ENCODE measurements around the gene INPP4A. TPM values are rescaled to one million over a fixed set of nuclear protein-coding genes. Genes with fewer than 3 reads are reported as not detected.

INPP4A gene
- total and polyA plus RNA-seq, 9 of the 15 experiments (the other 6 are each of a cell fraction or from before 2014, with no cell fraction given) = 1.8 to 15.7 (median 8.3) TPM

DNA sequence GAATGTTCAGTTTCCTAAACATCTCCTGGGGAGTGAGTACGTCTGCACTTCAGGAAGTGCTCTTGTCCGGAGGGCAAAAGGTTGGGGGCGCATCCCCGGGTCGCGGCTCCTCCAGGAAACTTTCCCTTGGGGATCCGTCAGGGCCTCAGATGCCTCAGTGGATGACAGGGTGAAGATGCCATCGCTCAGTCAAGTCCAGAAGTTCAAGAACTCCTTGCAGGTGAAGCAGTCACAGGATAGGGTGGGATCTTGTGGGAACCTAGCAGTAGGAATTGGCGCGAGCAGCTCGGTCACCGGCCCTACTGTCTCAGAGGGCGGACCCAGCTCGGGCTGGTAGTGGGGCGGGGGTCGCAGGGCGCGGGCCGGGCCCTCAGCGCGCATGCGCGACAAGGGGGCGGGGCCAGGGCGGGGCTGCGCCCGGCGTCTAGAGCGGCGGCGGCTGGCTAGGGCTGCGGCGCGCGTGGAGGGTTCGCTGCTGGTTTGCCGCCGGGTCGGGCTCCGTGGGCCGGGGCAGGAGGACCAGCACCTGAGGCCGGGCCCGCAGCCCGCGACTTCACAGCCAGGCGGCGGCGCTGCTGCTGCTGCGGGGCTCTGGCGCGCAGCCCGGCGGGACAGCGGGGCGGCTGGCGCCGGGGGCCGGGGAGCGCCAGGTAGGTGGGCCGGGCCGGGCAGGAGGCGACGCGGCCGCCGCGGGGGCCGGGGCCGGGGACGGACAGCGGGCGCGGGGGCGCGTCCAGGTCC lies at the start of gene INPP4A (continued):
- TF ChIP-seq, protein P1, sequence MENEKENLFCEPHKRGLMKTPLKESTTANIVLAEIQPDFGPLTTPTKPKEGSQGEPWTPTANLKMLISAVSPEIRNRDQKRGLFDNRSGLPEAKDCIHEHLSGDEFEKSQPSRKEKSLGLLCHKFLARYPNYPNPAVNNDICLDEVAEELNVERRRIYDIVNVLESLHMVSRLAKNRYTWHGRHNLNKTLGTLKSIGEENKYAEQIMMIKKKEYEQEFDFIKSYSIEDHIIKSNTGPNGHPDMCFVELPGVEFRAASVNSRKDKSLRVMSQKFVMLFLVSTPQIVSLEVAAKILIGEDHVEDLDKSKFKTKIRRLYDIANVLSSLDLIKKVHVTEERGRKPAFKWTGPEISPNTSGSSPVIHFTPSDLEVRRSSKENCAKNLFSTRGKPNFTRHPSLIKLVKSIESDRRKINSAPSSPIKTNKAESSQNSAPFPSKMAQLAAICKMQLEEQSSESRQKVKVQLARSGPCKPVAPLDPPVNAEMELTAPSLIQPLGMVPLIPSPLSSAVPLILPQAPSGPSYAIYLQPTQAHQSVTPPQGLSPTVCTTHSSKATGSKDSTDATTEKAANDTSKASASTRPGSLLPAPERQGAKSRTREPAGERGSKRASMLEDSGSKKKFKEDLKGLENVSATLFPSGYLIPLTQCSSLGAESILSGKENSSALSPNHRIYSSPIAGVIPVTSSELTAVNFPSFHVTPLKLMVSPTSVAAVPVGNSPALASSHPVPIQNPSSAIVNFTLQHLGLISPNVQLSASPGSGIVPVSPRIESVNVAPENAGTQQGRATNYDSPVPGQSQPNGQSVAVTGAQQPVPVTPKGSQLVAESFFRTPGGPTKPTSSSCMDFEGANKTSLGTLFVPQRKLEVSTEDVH (IDR thresholded peaks at IDR 0.05; ENCODE audit: low read depth, partially characterized antibody) = no peak
- TF ChIP-seq DPF2 (IDR thresholded peaks at IDR 0.05) = no peak
- TF ChIP-seq, protein P2, sequence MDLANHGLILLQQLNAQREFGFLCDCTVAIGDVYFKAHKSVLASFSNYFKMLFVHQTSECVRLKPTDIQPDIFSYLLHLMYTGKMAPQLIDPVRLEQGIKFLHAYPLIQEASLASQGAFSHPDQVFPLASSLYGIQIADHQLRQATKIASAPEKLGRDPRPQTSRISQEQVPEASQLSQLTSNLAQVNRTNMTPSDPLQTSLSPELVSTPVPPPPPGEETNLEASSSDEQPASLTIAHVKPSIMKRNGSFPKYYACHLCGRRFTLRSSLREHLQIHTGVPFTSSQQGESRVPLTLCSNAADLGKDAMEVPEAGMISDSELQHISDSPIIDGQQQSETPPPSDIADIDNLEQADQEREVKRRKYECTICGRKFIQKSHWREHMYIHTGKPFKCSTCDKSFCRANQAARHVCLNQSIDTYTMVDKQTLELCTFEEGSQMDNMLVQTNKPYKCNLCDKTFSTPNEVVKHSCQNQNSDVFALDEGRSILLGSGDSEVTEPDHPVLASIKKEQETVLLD (IDR thresholded peaks at IDR 0.05) = peak; percentile 68; the same call in 1 of the 2 replicates
- TF ChIP-seq, protein P3, sequence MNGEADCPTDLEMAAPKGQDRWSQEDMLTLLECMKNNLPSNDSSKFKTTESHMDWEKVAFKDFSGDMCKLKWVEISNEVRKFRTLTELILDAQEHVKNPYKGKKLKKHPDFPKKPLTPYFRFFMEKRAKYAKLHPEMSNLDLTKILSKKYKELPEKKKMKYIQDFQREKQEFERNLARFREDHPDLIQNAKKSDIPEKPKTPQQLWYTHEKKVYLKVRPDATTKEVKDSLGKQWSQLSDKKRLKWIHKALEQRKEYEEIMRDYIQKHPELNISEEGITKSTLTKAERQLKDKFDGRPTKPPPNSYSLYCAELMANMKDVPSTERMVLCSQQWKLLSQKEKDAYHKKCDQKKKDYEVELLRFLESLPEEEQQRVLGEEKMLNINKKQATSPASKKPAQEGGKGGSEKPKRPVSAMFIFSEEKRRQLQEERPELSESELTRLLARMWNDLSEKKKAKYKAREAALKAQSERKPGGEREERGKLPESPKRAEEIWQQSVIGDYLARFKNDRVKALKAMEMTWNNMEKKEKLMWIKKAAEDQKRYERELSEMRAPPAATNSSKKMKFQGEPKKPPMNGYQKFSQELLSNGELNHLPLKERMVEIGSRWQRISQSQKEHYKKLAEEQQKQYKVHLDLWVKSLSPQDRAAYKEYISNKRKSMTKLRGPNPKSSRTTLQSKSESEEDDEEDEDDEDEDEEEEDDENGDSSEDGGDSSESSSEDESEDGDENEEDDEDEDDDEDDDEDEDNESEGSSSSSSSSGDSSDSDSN (IDR thresholded peaks at IDR 0.05; ENCODE audit: borderline replicate concordance in 1 of 2, low read depth in 2 of 2, low read length in 2 of 2) = peak in 1 of 2 experiments; percentile 73; a peak in 1 of 4 replicates
- TF ChIP-seq RBM14 (IDR thresholded peaks at IDR 0.05; ENCODE audit: borderline replicate concordance, insufficient read depth, low read depth, low read length) = no peak
- TF ChIP-seq ZNF217 (CRISPR knock-in tag; IDR thresholded peaks at IDR 0.05) = no peak
- TF ChIP-seq CREBBP (IDR thresholded peaks at IDR 0.05; ENCODE audit: low read depth, low read length) = no peak
- TF ChIP-seq SMAD4 (CRISPR knock-in tag; conservative IDR thresholded peaks at IDR 0.05) = peak; percentile 86
- no peak for TF ChIP-seq TSC22D4 (tag; IDR thresholded peaks at IDR 0.05)
- TF ChIP-seq FOSL1 (tag; conservative IDR thresholded peaks at IDR 0.05) = 0 out of 2 replicates have a peak, but pooled peaks have one; percentile 14
- no peak for TF ChIP-seq ASH1L (IDR thresholded peaks at IDR 0.05; ENCODE audit: borderline replicate concordance, low read depth, partially characterized antibody)
- TF ChIP-seq FOXP1 (CRISPR knock-in tag; IDR thresholded peaks at IDR 0.05) = no peak
- TF ChIP-seq ZBTB17 (CRISPR knock-in tag; IDR thresholded peaks at IDR 0.05) = no peak
- TF ChIP-seq KHSRP (IDR thresholded peaks at IDR 0.05) = no peak
- TF ChIP-seq L3MBTL2 (IDR thresholded peaks at IDR 0.05) = 0 out of 2 replicates have a peak, but pooled peaks have one; percentile 2
- TF ChIP-seq, protein P4, sequence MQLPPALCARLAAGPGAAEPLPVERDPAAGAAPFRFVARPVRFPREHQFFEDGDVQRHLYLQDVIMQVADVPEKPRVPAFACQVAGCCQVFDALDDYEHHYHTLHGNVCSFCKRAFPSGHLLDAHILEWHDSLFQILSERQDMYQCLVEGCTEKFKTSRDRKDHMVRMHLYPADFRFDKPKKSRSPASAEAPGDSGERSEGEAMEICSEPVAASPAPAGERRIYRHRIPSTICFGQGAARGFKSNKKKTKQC (CRISPR knock-in tag; IDR thresholded peaks at IDR 0.05) = no peak
- no peak for TF ChIP-seq ZC3H8 (IDR thresholded peaks at IDR 0.05)
- TF ChIP-seq, protein P5, sequence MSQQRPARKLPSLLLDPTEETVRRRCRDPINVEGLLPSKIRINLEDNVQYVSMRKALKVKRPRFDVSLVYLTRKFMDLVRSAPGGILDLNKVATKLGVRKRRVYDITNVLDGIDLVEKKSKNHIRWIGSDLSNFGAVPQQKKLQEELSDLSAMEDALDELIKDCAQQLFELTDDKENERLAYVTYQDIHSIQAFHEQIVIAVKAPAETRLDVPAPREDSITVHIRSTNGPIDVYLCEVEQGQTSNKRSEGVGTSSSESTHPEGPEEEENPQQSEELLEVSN (IDR thresholded peaks at IDR 0.05; ENCODE audit: borderline replicate concordance in 1 of 2, extremely low read depth in 1 of 2, insufficient read depth in 1 of 2, insufficient read length in 1 of 2, low read depth in 1 of 2, low read length in 1 of 2, poor library complexity in 1 of 2, severe bottlenecking in 1 of 2) = peak in 1 of 2 experiments; percentile 91
- TF ChIP-seq ZNF431 (CRISPR knock-in tag; IDR thresholded peaks at IDR 0.05) = no peak
